Stimulated activated CD4-positive, alpha-beta T cell treated with anti-CD3 and anti-CD28 coated beads, Interleukin-1b, Interleukin-23, amount 100 ng/mL, for 4 hours (primary cell): ENCODE results near the gene ANO1.

ENCODE experiments used
- DNase-seq, 2 donors: peaks; one replicate each; pipeline ENCODE4 v3.0.0-alpha.2; 2020; ENCODE audit warnings: low read depth in 2 of 2

ANO1 gene

DNA sequence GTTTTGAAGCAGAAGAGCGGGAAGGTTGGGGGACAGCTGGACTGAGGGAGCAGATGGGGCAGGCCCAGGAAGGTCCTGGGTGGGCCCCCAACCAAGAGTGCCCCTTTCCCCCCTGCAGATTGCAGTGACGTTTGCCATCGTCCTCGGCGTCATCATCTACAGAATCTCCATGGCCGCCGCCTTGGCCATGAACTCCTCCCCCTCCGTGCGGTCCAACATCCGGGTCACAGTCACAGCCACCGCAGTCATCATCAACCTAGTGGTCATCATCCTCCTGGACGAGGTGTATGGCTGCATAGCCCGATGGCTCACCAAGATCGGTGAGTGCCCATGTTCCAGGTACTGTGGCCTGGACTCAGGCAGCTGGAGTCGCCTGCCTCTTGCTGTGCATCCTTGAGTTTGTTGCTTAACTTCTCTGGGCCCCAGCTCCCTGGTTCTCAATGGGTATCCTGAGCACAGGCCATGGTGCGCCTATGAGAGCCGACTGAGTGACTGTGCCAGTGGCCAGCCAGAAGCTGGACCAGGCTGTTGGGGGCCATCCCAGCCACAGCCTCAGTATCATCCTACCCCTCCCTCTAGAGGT, 83.0 kb downstream of the ANO1 start:
- DNase-seq: no peak

- DNase-seq: no peak
Observed at GRCh38 chr11:70164705-70165104, 86.6 kb downstream of the ANO1 start.

GRCh38 chr11:70167120-70167519, 89.0 kb downstream of the ANO1 start:
- no peak for DNase-seq

DNA sequence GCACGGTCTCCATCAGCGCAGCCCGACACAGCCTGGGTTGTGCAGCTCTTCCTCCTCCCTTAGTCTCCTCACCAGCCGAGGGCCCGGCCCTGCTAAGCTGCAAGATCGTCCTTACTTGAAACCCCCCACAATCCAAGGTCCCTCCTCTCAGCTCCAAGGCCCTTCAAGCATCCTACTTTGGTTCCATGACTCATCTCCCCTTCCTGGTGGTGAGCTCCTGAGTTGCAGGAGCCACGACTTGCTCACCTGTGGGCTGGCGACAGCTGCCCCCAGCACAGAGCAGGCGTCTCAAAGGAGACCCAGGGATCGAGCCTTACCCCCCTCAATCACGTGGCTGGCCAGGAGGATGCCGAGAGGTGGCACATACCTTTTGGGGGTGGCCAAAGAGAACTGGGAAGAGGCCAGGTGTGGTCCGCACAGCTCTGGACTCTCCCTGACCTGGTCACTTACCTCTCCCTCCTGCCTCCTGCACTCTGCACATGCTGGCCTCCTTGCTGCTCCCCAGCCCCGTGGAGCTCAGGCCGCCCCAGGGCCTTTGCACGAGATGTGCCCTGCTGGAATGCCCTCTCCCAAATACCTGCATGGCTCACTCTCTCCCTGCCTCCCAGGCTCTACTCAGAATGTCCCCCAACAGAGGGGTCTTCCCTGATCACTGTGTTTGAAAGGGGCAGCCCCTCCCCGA, 89.7 kb downstream of the ANO1 start:
- DNase-seq: no peak

GRCh38 chr11:70168405-70168754, 90.3 kb downstream of the ANO1 start:
- DNase-seq: no peak

DNA sequence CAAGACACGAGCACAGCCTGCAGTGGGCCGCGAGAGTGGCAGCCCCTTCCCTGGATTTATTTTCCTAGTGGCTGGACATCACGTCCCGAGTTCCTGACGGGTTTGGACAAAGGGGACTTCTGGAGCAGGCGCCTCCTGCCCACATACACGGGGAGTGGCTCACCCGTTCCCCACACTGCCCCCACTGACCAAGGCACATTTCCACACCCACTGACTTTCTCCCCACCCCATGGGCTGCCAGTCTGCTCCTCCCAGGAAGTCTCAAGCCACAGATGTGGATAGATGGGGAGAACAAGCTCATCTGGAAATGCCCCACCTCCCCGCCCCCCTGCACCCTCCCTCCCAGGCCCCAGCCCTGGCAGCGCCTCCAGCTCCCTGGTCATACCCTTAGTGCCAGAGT, 91.0 kb downstream of the ANO1 start:
- no peak for DNase-seq

DNA sequence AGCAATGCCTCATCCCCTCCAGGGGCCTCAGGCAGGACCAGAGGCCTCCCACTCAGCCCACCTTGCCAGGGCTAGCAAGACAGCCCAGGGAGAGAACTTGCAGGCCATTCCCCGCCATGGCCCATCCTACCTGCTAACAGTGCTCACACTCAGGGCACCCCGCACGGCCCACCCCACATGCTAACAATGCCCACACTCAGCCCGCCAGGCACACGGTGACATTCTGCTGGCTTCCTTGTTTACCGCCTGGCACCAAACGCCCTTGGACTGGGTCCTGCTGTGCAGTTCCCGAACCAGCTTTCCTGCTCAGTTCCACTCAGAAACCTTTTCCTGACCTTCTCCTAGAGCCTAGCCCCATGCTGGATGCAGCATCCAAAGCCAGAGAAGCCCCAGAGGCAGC, 91.5 kb downstream of the ANO1 start:
- no peak for DNase-seq

DNA sequence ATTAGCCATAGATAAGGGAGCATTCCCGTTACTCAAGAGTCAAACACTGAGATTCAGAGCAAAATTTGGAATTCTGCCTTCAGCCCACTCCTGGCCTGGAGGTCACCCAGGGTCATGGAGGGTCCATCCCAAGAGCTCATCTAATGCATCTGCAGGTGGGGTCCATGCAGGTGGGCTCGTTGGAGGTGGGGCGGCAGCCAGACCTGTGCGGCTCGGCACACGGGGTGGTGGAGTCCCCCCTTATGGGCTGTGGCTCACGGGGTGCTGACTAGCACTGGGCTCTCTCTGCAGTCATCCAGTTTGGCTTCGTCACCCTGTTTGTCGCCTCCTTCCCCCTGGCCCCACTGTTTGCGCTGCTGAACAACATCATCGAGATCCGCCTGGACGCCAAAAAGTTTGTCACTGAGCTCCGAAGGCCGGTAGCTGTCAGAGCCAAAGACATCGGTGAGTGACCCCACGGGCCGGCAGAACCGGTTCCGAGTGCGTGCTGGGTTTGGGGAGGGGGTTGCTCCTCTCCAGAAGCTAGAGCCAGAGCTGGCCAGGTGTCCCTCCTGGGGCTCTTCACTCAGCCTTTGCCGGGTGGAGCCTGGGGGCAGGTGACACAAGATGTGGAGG, 92.6 kb downstream of the ANO1 start:
- DNase-seq: no peak

- DNase-seq: no peak
Observed at GRCh38 chr11:70173018-70173417, 94.9 kb downstream of the ANO1 start.

- no peak for DNase-seq
Observed at GRCh38 chr11:70174547-70175235, 96.6 kb downstream of the ANO1 start.

GRCh38 chr11:70175236-70175698, 97.2 kb downstream of the ANO1 start:
- no peak for DNase-seq

DNA sequence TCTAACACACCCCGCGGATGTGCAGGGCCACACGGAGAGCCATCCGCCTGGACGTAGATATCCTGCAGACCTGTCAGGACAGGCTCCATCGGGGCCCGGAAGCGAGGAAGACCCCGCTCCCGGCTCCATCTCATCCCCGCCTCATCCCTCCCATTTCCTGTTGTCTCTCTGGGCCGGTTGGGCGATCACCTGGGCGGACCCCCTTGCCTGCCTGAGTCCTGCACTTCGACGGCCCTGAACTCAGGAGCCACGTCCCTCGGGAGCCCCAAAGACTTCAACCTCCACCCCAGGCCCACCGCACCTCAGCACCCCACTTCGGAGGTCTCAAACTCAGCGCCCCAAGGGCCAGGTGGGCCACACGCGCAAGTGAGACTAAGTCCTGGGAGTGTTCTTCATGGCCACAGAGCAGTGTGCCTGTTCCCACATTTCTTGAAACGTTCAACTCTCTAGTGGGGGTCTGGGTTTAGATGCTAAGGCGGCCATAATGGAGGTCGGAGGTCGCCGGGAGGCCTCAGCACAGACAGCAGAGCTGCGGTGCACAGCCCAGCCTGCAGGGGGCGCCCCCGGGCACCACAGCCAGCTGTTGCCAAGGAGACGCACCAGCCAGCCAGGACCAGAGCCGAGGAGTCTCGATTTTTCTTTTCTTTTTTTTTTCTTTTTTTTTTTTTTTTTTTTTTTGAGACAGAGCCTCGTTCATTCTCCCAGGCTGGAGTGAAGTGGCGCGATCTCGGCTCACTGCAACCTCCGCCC, 99.0 kb downstream of the ANO1 start:
- DNase-seq: peak; percentile 33 to 39

DNA sequence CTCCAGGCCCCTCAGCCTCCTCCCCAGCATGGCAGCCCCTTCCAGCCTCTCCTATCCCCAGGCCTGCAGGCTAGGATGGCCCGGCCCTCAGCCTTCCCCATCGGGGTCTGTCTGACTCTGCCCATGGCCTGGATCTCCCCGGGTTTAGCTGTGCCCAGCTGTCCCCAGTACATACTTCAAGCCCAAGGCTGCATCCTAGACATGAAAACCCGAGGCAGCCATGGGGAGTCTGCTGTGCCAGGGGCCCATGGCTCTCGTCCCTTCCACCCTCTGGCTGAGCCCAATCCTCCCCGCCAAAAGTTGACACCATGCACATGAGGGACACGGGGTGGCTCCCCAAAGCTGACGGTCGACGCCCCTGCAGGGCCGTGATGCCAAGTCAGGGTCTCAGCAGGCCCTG, 102.8 kb downstream of the ANO1 start:
- no peak for DNase-seq

DNA sequence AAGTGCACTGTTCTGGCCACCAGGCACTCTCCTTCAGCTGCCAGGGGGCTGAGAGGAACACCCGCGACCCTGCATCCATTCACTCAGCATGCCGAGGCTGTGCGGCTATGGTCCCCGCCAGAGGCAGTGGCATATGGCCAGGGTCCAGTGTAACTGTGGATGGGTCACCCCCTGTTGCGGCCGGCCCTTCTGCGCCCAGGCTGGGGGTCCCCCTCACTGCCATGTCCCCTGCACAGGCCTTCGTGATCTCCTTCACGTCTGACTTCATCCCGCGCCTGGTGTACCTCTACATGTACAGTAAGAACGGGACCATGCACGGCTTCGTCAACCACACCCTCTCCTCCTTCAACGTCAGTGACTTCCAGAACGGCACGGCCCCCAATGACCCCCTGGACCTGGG, 104.1 kb downstream of the ANO1 start:
- DNase-seq: no peak

DNA sequence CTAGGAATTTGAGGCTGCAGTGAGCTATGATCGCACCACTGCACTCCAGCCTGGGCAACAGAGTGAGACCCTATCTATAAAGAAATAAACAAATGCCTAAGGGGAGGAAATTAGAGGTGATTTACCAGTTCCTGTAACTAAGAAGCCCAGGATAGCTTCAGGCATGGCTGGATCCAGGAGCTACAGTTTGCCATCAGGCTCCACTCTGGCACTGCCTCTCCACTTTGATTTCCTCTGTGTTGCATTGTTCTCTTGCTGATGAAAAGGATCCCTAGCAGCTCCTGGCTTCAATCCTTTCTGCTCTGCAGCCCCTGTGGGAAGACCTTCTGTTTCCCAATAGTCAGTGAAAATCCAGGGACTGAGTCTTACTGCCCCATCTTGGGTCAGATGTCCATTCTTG, 104.9 kb downstream of the ANO1 start:
- no peak for DNase-seq

- no peak for DNase-seq
Observed at GRCh38 chr11:70183483-70184176, 105.5 kb downstream of the ANO1 start.

DNA sequence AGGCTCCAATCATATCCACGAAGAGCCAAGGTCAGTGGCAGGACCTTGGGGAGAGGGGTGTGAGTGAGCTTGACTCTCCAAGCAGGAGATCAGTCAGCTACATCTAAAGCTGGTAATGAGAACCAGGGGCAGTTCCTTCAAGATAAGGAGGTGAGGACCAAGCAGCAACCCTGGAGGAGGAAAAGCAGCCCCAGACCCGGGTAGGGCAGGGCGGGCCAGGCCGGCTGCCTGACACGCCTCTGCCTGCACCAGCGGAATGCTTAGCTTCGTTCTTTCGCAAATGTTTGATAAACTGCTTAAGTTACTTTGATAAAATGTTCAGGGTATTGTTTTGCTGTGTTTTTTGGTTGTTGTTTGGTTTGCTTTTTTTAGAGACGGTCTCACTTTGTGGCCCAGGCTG, 106.3 kb downstream of the ANO1 start:
- DNase-seq: no peak

DNA sequence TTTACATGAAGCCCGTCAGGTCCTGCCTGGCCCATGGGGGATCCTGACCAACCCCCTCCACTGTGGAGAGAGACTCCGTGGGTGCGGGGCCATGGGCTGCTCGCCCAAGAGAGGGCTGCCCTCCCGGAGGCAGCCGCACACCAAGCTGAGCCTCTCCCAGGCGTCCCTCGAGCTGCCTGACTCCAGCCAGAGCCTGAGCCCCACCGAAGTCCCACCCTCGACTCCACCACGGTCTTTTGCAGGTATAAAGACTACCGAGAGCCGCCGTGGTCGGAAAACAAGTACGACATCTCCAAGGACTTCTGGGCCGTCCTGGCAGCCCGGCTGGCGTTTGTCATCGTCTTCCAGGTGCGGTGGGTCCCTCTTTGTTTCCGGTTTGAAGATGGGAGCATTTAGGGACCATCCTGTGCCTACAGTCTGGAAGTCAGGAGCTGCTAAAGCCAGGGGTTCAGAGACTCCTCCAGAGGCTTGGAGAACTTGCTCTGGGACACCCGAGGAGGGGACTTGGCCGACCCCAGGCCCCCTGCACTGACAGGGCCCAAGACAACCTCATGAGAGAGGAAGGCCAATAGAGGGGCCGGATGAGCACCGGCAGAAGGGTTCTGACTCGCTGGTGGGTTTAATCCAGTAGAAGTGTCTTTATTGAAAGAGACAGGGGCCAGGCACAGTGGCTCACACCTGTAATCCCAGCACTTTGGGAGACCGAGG, 107.4 kb downstream of the ANO1 start:
- DNase-seq: no peak

GRCh38 chr11:70186420-70186819, 108.3 kb downstream of the ANO1 start:
- DNase-seq: no peak

GRCh38 chr11:70186936-70187335, 108.8 kb downstream of the ANO1 start:
- DNase-seq: no peak

- no peak for DNase-seq
Observed at GRCh38 chr11:70187771-70188170, 109.7 kb downstream of the ANO1 start.
